Stimulated activated CD8-positive, alpha-beta memory T cell treated with anti-CD3 and anti-CD28 coated beads, Interleukin-7, amount 100 ng/mL, for 1 hour (primary cell): Measurements from ENCODE around the gene POLD4.

Experiments
- DNase-seq, 2 donors: peaks; one replicate each; pipeline ENCODE4 v3.0.0-alpha.2; 2020; ENCODE audit warnings: low read depth in 2 of 2

Gene POLD4

GRCh38 chr11:67303132-67303834 is 50.1 kb downstream of the POLD4 start, which contains the start of gene SSH3:
SSH3 (plus strand) TSS chr11:67303530; CDS start chr11:67303626, 96 bp downstream.
- DNase-seq = no peak

DNA sequence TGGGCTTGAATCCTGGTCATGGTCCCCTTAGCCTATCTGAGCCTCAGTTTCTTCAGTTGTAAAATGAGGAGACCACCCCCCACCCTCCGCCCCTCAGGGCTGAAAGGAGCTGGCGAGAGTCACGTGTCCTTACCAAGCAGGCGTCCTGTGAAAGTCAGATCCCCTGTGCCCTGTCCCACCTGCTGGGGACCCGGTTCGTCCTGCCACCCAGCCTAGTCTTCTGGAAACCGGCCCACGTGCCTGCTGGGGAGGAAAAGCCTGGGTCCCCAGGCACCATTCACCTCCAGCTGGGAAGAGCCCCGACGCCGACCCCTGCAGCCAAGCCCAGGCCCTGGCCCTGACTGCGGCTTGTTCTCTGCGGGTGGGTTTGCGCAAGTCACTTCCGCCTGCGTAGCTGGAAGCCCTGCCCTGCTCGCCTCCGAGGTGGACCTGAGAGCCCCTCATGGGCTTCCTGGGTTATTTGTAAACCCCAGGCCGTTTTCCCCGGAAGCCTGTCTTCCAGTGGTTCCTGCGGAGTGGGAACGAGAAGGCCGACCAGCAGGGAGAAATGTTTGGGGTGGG is 50.7 kb downstream of the POLD4 start:
- no peak for DNase-seq

DNA sequence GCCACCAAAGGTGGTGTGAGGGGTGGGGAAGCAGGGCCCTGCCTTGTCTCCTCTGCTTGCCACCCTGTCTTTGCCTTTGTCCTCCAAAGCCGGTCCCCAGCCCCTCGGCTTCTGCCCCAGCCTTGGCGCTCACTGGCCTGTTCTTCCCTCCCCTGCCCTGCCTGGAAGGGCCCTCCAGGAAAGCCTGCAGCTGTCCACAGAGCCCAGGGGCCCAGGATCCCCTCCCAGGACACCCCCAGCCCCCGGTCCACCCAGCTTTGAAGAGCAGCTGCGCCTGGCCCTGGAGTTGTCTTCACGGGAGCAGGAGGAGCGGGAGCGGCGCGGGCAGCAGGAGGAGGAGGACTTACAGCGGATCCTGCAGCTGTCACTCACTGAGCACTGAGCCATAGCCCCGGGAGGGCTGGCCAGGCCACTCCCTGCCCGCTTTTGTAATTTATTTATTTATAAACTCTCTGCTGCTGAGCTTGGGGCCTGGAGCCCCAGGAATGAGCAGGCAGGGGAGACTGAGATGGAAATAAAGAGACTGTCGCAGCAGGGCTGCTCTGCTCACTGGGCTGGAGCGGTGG is 51.3 kb downstream of the POLD4 start:
- no peak for DNase-seq

GRCh38 chr11:67301313-67301921 is 51.9 kb downstream of the POLD4 start:
- no peak for DNase-seq
